Natural killer cell (primary cell): ENCODE measurements around the gene PLAAT2. TPM values are rescaled to one million over a fixed set of nuclear protein-coding genes. Genes with fewer than 3 reads are reported as not detected.

Source experiments
- ATAC-seq, 3 donors: fragments of 150-1000 bp in 2 of 3; fragments of 200-7000 bp in 1 of 3; cut with Tn5 transposase; 1 replicate in 1 of 3; 2 replicates in 2 of 3; pipeline ENCODE4 v1.10.0; 2021; ENCODE audit warnings: mild to moderate bottlenecking in 2 of 3, moderate library complexity in 2 of 3
- DNase-seq, 2 donors: peaks; one replicate each; pipeline versions ENCODE4 v3.0.0 to v3.0.0-alpha.2; 2013 to 2021; ENCODE audit warnings: mixed read lengths in 1 of 2
- H3K27ac ChIP-seq: one replicate; pipeline ENCODE4 v1.5.1; 2013; ENCODE audit warnings: mild to moderate bottlenecking, low read length
- H3K27me3 ChIP-seq: one replicate; pipeline ENCODE4 v1.6.1; 2013; ENCODE audit warnings: low read length; ENCODE audit not compliant: control insufficient read depth, insufficient read depth
- H3K36me3 ChIP-seq: one replicate; pipeline ENCODE4 v1.6.1; 2013; ENCODE audit warnings: low read length; ENCODE audit not compliant: control insufficient read depth, insufficient read depth
- H3K4me1 ChIP-seq: one replicate; pipeline ENCODE4 v1.6.1; 2013; ENCODE audit warnings: low read length; ENCODE audit not compliant: control insufficient read depth, insufficient read depth
- H3K4me3 ChIP-seq: one replicate; pipeline ENCODE4 v1.5.1; 2013; ENCODE audit warnings: low read length
- H3K9me3 ChIP-seq: one replicate; pipeline ENCODE4 v1.6.1; 2013; ENCODE audit warnings: low read length; ENCODE audit not compliant: control insufficient read depth, insufficient read depth
- H3K27ac Mint-ChIP-seq, 2 donors: one replicate each; pipeline ENCODE4 v1.8.0; 2022; ENCODE audit warnings: mild to moderate bottlenecking in 2 of 2, mixed read lengths in 2 of 2, moderate library complexity in 1 of 2
- H3K27me3 Mint-ChIP-seq, 2 donors: one replicate each; pipeline ENCODE4 v1.8.0; 2022; ENCODE audit warnings: low read depth in 2 of 2, mixed read lengths in 2 of 2
- H3K36me3 Mint-ChIP-seq: one replicate; pipeline ENCODE4 v1.8.0; 2022; ENCODE audit warnings: mixed read lengths
- H3K4me1 Mint-ChIP-seq, 2 donors: one replicate each; pipeline ENCODE4 v1.8.0; 2022; ENCODE audit warnings: mixed read lengths in 2 of 2
- H3K4me3 Mint-ChIP-seq: one replicate; pipeline ENCODE4 v1.8.0; 2022; ENCODE audit warnings: mild to moderate bottlenecking, moderate library complexity, mixed read lengths
- H3K9me3 Mint-ChIP-seq, 2 donors: one replicate each; pipeline ENCODE4 v1.8.0; 2022; ENCODE audit warnings: mixed read lengths in 2 of 2
- CTCF ChIP-seq: fragments of 200-600 bp; IDR thresholded peaks from one replicate; pipeline ENCODE4 v1.8.0; 2022; ENCODE audit warnings: antibody characterized with exemption
- WGBS: methylation state at CpG from one replicate; pipeline ENCODE4 v1.1.7; 2013; ENCODE audit warnings: missing lambda C conversion rate; ENCODE audit not compliant: insufficient coverage; 5-methylcytosine and 5-hydroxymethylcytosine counted together
- intact Hi-C: fragments of 100-400 bp; cut with micrococcal nuclease; formaldehyde crosslinking; loops from one replicate; pipeline ENCODE4 v1.14.2; 2022
- total RNA-seq, 4 donors: library from RNA; stranded (reverse); fragments of 120-200 nt in 1 of 4; gene quantifications; one replicate each; pipeline versions ENCODE4 v1.2.3 to v1.2.4, GENCODE V29; 2013 to 2022

The PLAAT2 gene
- total RNA-seq, 3 donors from 2014 or later (not counting 1 experiment from before 2014, with no cell fraction given), result 1.6 to 5.6 (median 4.6) TPM

- Histone ChIP-seq H3K27ac (no peak overlapping the region), H3K4me3 (no peak overlapping the region), H3K9me3 (no peaks in the 10 kb centered on the region), H3K4me1 (peaks cover 6% of the 10 kb centered on the region), H3K27me3 (no peaks in the 10 kb centered on the region), H3K36me3 (no peaks in the 10 kb centered on the region)
- Mint-ChIP-seq H3K9me3 (no peaks in the 10 kb centered on the region), H3K27me3 (peaks cover 0 to 2% of the 10 kb centered on the region in 2 donors), H3K36me3 (no peaks in the 10 kb centered on the region), H3K4me3 (no peak overlapping the region), H3K27ac (no peak overlapping the region), H3K4me1 (peaks cover 0 to 10% of the 10 kb centered on the region in 2 donors)
- ATAC-seq (no peak), DNase-seq (no peak)
- no peak for TF ChIP-seq CTCF
- intact Hi-C loops, result no loop called here
- WGBS, result 84% methylated on average over 11 of the region's 11 CpGs
Measured at GRCh38 chr11:63511048-63511748, 52.0 kb downstream of the PLAAT2 start.

GRCh38 chr11:63510360-63511047 lies 52.7 kb downstream of the PLAAT2 start:
- Mint-ChIP-seq H3K27me3 (peaks cover 0 to 2% of the 10 kb centered on the region in 2 donors), H3K27ac (no peak overlapping the region), H3K9me3 (no peaks in the 10 kb centered on the region), H3K4me3 (no peak overlapping the region), H3K4me1 (peaks cover 0 to 17% of the 10 kb centered on the region in 2 donors), H3K36me3 (no peaks in the 10 kb centered on the region)
- WGBS, result 95% methylated on average over 7 of the region's 7 CpGs
- Histone ChIP-seq H3K9me3 (no peaks in the 10 kb centered on the region), H3K27me3 (no peaks in the 10 kb centered on the region), H3K27ac (no peak overlapping the region), H3K36me3 (no peaks in the 10 kb centered on the region), H3K4me3 (no peak overlapping the region), H3K4me1 (peaks cover 13% of the 10 kb centered on the region)
- ATAC-seq, result no peak
- DNase-seq, result no peak
- TF ChIP-seq CTCF, result no peak
- intact Hi-C loops, result no loop called here

- DNase-seq (no peak), ATAC-seq (no peak)
- H3K4me1 ChIP-seq, result peaks cover 23% of the 10 kb centered on the region
- no peaks in the 10 kb centered on the region for H3K9me3 Mint-ChIP-seq
- 87% methylated on average over 11 of the region's 12 CpGs for WGBS
- no peaks in the 10 kb centered on the region for H3K36me3 Mint-ChIP-seq
- H3K27ac ChIP-seq, result no peak overlapping the region
- H3K36me3 ChIP-seq, result no peaks in the 10 kb centered on the region
- H3K4me3 Mint-ChIP-seq, result no peak overlapping the region
- no peaks in the 10 kb centered on the region for H3K9me3 ChIP-seq
- TF ChIP-seq CTCF, result no peak
- H3K27ac Mint-ChIP-seq, result no peak overlapping the region
- peaks cover 0 to 2% of the 10 kb centered on the region in 2 donors for H3K27me3 Mint-ChIP-seq
- H3K4me1 Mint-ChIP-seq, result peaks cover 0 to 27% of the 10 kb centered on the region in 2 donors
- intact Hi-C loops, result no loop called here
- H3K4me3 ChIP-seq, result no peak overlapping the region
- H3K27me3 ChIP-seq, result no peaks in the 10 kb centered on the region
Measured at GRCh38 chr11:63508745-63509144, 54.4 kb downstream of the PLAAT2 start.
